MCF 10A (cell line): ENCODE data around the gene AMH. TPM values are rescaled to one million over a fixed set of nuclear protein-coding genes. Genes with fewer than 3 reads are reported as not detected.

Experiments
- BruUV-seq: library from RNA; stranded (reverse); fragments of 400-500 nt; replicated peaks from 2 replicates; lab custom pipeline; 2021; lab: Mats Ljungman, UMichigan
- CTCF ChIA-PET: fragments of 300-600 bp; sonication (Branson Sonifier 250); formaldehyde crosslinking; extraction: SDS; loops from one replicate; lab custom pipeline; 2021; ENCODE audit warnings: antibody characterized with exemption, inconsistent platforms; lab: Yijun Ruan, JAX
- POLR2A ChIA-PET: fragments of 300-600, 350-650 bp; sonication (Branson Sonifier 250); formaldehyde crosslinking; extraction: SDS; loops from one replicate; lab custom pipeline; 2020; ENCODE audit warnings: antibody characterized with exemption, inconsistent platforms; lab: Yijun Ruan, JAX
- DNase-seq: peaks from one replicate; pipeline ENCODE4 v3.0.0-alpha.2; 2018; ENCODE audit not compliant: unreplicated experiment
- H3K27ac Mint-ChIP-seq: one replicate; pipeline ENCODE4 v1.8.0; 2022; ENCODE audit warnings: mild to moderate bottlenecking, low read depth, mixed read lengths; ENCODE audit not compliant: unreplicated experiment
- H3K27me3 Mint-ChIP-seq: one replicate; pipeline ENCODE4 v1.8.0; 2022; ENCODE audit warnings: mixed read lengths; ENCODE audit not compliant: insufficient read depth, unreplicated experiment
- H3K36me3 Mint-ChIP-seq: one replicate; pipeline ENCODE4 v1.8.0; 2022; ENCODE audit warnings: mild to moderate bottlenecking, moderate library complexity, mixed read lengths; ENCODE audit not compliant: insufficient read depth, unreplicated experiment
- H3K4me1 Mint-ChIP-seq: one replicate; pipeline ENCODE4 v1.8.0; 2022; ENCODE audit warnings: mixed read lengths; ENCODE audit not compliant: insufficient read depth, unreplicated experiment
- H3K4me3 Mint-ChIP-seq: one replicate; pipeline ENCODE4 v1.8.0; 2022; ENCODE audit warnings: mild to moderate bottlenecking, moderate library complexity, mixed read lengths; ENCODE audit not compliant: unreplicated experiment
- H3K9me3 Mint-ChIP-seq: one replicate; pipeline ENCODE4 v1.8.0; 2022; ENCODE audit warnings: mixed read lengths; ENCODE audit not compliant: unreplicated experiment
- intact Hi-C: fragments of 100-400 bp; cut with micrococcal nuclease; formaldehyde crosslinking; loops from 2 replicates; pipeline ENCODE4 v1.14.1; 2022
- total RNA-seq: library from RNA; stranded (reverse); gene quantifications from 2 replicates; pipeline ENCODE4 v1.2.3, GENCODE V29; 2022
- TF ChIP-seq, protein P1 (sequence below): fragments of 200-600 bp; IDR thresholded peaks from one replicate; pipeline ENCODE4 v1.8.0; 2022; ENCODE audit warnings: antibody characterized with exemption, mild to moderate bottlenecking; ENCODE audit not compliant: unreplicated experiment

The AMH gene
- total RNA-seq, 1 experiment from 2014 or later, result 11.9 TPM

DNA sequence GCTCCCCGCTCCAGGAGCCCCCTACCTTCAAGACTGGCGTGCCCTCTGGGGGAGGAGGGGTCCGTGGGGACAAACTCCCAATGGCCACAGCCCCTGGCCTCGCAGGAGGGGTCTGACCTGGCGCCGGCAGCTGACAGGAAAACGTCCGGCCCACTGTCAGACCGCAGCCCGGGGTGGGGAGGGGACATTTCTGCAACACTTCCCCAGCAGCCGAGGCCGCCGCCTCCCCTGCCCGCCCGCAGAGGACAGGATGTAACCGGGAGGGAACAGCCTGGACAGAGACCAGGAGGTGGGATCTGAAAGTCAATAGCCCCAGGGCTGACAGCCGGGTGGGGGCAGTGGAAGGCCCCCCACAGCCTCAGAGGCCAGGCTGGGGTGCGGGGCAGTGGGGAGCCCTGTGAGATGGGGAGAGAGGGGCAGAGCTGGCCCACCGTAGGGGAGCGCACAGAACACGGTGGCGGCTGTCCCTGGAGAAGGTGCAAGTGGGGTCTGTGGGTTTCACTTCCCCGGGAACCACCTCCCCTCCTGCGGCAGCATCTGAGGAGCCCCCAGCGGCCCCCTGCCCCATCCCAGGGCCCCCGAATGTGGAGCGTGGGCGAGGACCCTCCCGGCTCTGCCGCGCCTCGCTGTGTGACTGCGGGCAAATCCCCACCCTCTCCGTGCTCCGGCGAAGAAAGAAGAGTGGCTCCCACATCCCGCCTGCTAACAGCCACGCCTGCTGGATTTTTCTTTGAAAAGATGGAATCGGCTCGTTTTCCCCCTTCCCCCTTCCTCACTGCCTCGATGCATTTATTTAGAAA is 33.1 kb downstream of the AMH start, which contains the start of gene PEAK3:
PEAK3 (minus strand) TSS at position 114 of the 800 bp plus-strand sequence. CDS start 1,244 bp downstream, outside the sequence.
- no peak within 1 kb of the TSS for H3K27ac Mint-ChIP-seq
- peaks cover 12% of the 10 kb centered on the region for H3K36me3 Mint-ChIP-seq
- H3K4me3 Mint-ChIP-seq, result no peak within 1 kb of the TSS
- BruUV-seq, result no TSS peak
- DNase-seq, result no peak
- H3K9me3 Mint-ChIP-seq, result no peaks in the 10 kb centered on the region
- TF ChIP-seq, protein P1, sequence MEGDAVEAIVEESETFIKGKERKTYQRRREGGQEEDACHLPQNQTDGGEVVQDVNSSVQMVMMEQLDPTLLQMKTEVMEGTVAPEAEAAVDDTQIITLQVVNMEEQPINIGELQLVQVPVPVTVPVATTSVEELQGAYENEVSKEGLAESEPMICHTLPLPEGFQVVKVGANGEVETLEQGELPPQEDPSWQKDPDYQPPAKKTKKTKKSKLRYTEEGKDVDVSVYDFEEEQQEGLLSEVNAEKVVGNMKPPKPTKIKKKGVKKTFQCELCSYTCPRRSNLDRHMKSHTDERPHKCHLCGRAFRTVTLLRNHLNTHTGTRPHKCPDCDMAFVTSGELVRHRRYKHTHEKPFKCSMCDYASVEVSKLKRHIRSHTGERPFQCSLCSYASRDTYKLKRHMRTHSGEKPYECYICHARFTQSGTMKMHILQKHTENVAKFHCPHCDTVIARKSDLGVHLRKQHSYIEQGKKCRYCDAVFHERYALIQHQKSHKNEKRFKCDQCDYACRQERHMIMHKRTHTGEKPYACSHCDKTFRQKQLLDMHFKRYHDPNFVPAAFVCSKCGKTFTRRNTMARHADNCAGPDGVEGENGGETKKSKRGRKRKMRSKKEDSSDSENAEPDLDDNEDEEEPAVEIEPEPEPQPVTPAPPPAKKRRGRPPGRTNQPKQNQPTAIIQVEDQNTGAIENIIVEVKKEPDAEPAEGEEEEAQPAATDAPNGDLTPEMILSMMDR, result no peak
- intact Hi-C loops, result no loop called here
- POLR2A ChIA-PET, result no interaction called here
- H3K4me1 Mint-ChIP-seq, result no peaks in the 10 kb centered on the region
- no peaks in the 10 kb centered on the region for H3K27me3 Mint-ChIP-seq
- CTCF ChIA-PET, result interaction anchor here (0.6 to 0.8 kb wide), 2 partner anchors 110 to 167 kb away, joined by 3 to 4 read pairs; no protein-coding TSS in a partner anchor

DNA sequence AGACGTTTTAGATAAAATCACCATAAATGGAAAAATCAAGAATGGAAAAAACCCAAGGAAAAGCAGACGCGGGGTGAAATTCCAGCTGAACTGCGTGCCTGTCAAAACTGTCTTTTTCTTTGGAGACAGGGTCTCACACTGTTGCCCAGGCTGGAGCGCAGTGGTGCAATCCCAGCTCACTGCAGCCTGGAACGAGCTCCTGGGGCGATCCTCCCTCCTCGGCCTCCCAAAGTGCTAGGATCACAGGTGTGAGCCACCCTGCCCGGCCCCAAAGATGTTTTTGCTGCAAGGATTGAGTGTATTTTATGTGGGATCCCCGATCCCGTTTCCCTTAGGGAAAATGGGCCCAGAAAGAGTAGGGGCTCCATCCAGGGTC is 33.7 kb downstream of the AMH start:
- BruUV-seq, result no TSS peak
- H3K36me3 Mint-ChIP-seq, result peaks cover 6% of the 10 kb centered on the region
- peaks cover under 1% of the 10 kb centered on the region for H3K27me3 Mint-ChIP-seq
- ChIA-PET POLR2A (no interaction called here), CTCF (interaction anchor here (0.6 to 0.9 kb wide), 3 partner anchors 8 to 167 kb away, joined by 3 to 4 read pairs (median 3); no protein-coding TSS in a partner anchor)
- TF ChIP-seq, protein P1, result no peak
- H3K9me3 Mint-ChIP-seq, result no peaks in the 10 kb centered on the region
- DNase-seq, result no peak
- H3K27ac Mint-ChIP-seq, result no peak overlapping the region
- H3K4me3 Mint-ChIP-seq, result no peak overlapping the region
- no peaks in the 10 kb centered on the region for H3K4me1 Mint-ChIP-seq
- intact Hi-C loops, result no loop called here

DNA sequence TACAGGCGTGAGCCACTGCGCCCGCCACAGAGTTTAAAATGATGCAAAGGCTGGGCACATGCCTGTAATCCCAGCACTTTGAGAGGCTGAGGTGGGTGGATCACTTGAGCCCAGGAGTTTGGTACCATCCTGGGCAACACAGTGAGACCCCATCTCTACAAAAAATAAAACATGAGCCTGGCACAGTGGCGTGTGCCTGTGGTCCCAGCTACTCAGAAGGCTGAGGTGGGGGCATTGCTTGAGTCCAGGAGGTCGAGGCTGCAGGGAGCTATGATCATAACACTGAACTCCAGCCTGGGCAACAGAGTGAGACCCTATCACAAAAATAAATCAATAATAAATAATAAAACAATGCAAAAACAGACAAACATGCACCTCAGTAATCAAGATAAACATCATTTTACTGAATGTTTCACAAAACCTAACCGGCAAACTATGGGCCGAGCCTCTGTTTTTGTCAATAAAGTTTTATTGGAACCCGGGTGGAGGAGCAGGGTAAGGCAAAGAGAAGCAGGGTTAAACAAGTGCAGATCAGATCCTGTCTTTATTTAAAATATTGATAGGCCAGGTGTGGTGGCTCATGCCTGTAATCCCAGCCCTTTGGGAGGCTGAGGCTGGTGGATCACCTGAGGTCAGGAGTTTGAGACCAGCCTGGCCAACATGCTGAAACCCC is 34.8 kb downstream of the AMH start:
- Mint-ChIP-seq H3K36me3 (no peaks in the 10 kb centered on the region), H3K27me3 (peaks cover 12% of the 10 kb centered on the region), H3K9me3 (no peaks in the 10 kb centered on the region), H3K4me1 (no peaks in the 10 kb centered on the region), H3K4me3 (no peak overlapping the region), H3K27ac (no peak overlapping the region)
- CTCF ChIA-PET, result interaction anchor here (0.9 to 1.1 kb wide), 2 partner anchors 9 to 330 kb away, joined by 3 read pairs; no protein-coding TSS in a partner anchor
- no peak for DNase-seq
- TF ChIP-seq, protein P1, result no peak
- BruUV-seq, result no TSS peak
- intact Hi-C loops, result no loop called here
- POLR2A ChIA-PET, result no interaction called here
